H1 (cell line): ENCODE data around the gene TP73. TPM values are rescaled to one million over a fixed set of nuclear protein-coding genes. Genes with fewer than 3 reads are reported as not detected.

Experiments used
- CTCF ChIA-PET: fragments of 300-600 bp; sonication (Branson Sonifier 250); formaldehyde crosslinking; loops from one replicate; lab custom pipeline; 2021; ENCODE audit not compliant: partially characterized antibody; lab: Charles Lee
- POLR2A ChIA-PET: fragments of 300-600 bp; sonication (Branson Sonifier 250); formaldehyde crosslinking; loops from one replicate; lab custom pipeline; 2021; ENCODE audit warnings: inconsistent platforms; ENCODE audit not compliant: partially characterized antibody; lab: Charles Lee
- DNase-seq, 2 experiments: peaks; one replicate each; pipeline versions ENCODE4 v3.0.0 to v3.0.0-alpha.2; 2010 to 2022; ENCODE audit warnings: low spot score in 2 of 2, low read depth in 1 of 2, mixed read lengths in 1 of 2
- FAIRE-seq: peaks from 2 replicates; lab custom pipeline; 2011; peaks lifted over from hg19 to GRCh38; lab: Jason Lieb, UNC
- H2AFZ ChIP-seq: 2 replicates; pipeline ENCODE4 v1.8.1; 2012; ENCODE audit warnings: low read length, inconsistent platforms
- H2AK5ac ChIP-seq: 2 replicates; pipeline ENCODE4 v1.6.1; 2013; ENCODE audit warnings: low read depth, low read length
- H2BK120ac ChIP-seq: replicated peaks from 2 replicates; pipeline ENCODE3; 2013; ENCODE audit warnings: low read depth, low read length, inconsistent platforms
- H2BK12ac ChIP-seq: 2 replicates; pipeline ENCODE4 v1.6.1; 2013; ENCODE audit warnings: low read depth, low read length
- H2BK15ac ChIP-seq: 2 replicates; pipeline ENCODE4 v1.6.1; 2013; ENCODE audit warnings: low read length
- H2BK20ac ChIP-seq: 2 replicates; pipeline ENCODE4 v1.6.1; 2013; ENCODE audit warnings: low read length
- H2BK5ac ChIP-seq: 2 replicates; pipeline ENCODE4 v1.6.1; 2013; ENCODE audit warnings: low read depth, low read length
- H3K14ac ChIP-seq: 2 replicates; pipeline ENCODE4 v1.6.1; 2013; ENCODE audit warnings: inconsistent platforms; ENCODE audit not compliant: insufficient read length
- H3K18ac ChIP-seq: 2 replicates; pipeline ENCODE4 v1.6.1; 2013; ENCODE audit warnings: low read length; ENCODE audit errors: extremely low read depth
- H3K23ac ChIP-seq: 2 replicates; pipeline ENCODE4 v1.6.1; 2013; ENCODE audit warnings: inconsistent platforms; ENCODE audit not compliant: insufficient read length
- H3K23me2 ChIP-seq: 2 replicates; pipeline ENCODE4 v1.6.1; 2013; ENCODE audit warnings: low read depth, low read length
- H3K27ac ChIP-seq: 2 replicates; pipeline ENCODE4 v1.6.1; 2011; ENCODE audit warnings: low read depth, low read length, inconsistent platforms
- H3K27me3 ChIP-seq, 4 experiments: replicated peaks in 1 of 4; 1 replicate in 1 of 4; 2 replicates in 3 of 4; pipeline versions ENCODE4 v1.6.1 to v1.8.1; 2011 to 2013; ENCODE audit warnings: low read length in 3 of 4, mild to moderate bottlenecking in 3 of 4, inconsistent platforms in 2 of 4, mixed read lengths in 2 of 4, moderate library complexity in 1 of 4; ENCODE audit not compliant: control insufficient read depth in 3 of 4, insufficient read depth in 3 of 4; ENCODE audit errors: extremely low read depth in 1 of 4
- H3K36me3 ChIP-seq, 4 experiments: 2 replicates each; pipeline versions ENCODE4 v1.6.1 to v1.8.1; 2011 to 2013; ENCODE audit warnings: mild to moderate bottlenecking in 4 of 4, low read length in 3 of 4, moderate library complexity in 2 of 4, control low read depth in 1 of 4, inconsistent platforms in 1 of 4; ENCODE audit not compliant: insufficient read depth in 4 of 4, control insufficient read depth in 2 of 4
- H3K4ac ChIP-seq: replicated peaks from 2 replicates; pipeline ENCODE3; 2013; ENCODE audit warnings: low read length, low read depth, mixed read lengths, inconsistent platforms; ENCODE audit not compliant: insufficient read length
- H3K4me1 ChIP-seq, 4 experiments: replicated peaks in 1 of 4; 1 replicate in 1 of 4; 2 replicates in 3 of 4; pipeline versions ENCODE4 v1.6.1 to v1.8.1; 2011 to 2013; ENCODE audit warnings: low read length in 3 of 4, inconsistent platforms in 2 of 4, mixed read lengths in 1 of 4; ENCODE audit not compliant: insufficient read depth in 4 of 4, control insufficient read depth in 3 of 4
- H3K4me2 ChIP-seq, 2 experiments: 2 replicates each; pipeline versions ENCODE4 v1.6.1 to v1.8.1; 2011 to 2013; ENCODE audit warnings: low read depth in 2 of 2, low read length in 2 of 2, control low read depth in 1 of 2, inconsistent platforms in 1 of 2, mild to moderate bottlenecking in 1 of 2; ENCODE audit not compliant: insufficient read depth in 1 of 2
- H3K4me3 ChIP-seq, 4 experiments: fragments of 200-600, 300-600 bp in 1 of 4; sonication (generic), shearing (Covaris generic), sonication (Bioruptor Twin) in 1 of 4; 2 replicates each; pipeline versions ENCODE4 v1.5.1 to v1.8.1; 2011 to 2016; ENCODE audit warnings: low read length in 4 of 4, low read depth in 3 of 4, control low read depth in 2 of 4, inconsistent platforms in 2 of 4, mild to moderate bottlenecking in 2 of 4, mixed read lengths in 1 of 4, moderate library complexity in 1 of 4; ENCODE audit not compliant: insufficient read depth in 2 of 4; ENCODE audit errors: extremely low read depth in 1 of 4
- H3K56ac ChIP-seq: replicated peaks from 2 replicates; pipeline ENCODE3; 2013; ENCODE audit warnings: low read depth, mild to moderate bottlenecking, mixed read lengths, low read length, inconsistent platforms; ENCODE audit not compliant: insufficient read length
- H3K79me1 ChIP-seq: 2 replicates; pipeline ENCODE4 v1.6.1; 2013; ENCODE audit warnings: low read depth, low read length, control low read depth
- H3K79me2 ChIP-seq, 2 experiments: 2 replicates each; pipeline versions ENCODE4 v1.6.1 to v1.8.1; 2012 to 2013; ENCODE audit warnings: low read length in 2 of 2, mild to moderate bottlenecking in 2 of 2, inconsistent platforms in 1 of 2; ENCODE audit not compliant: insufficient read depth in 2 of 2, control insufficient read depth in 1 of 2
- H3K9ac ChIP-seq, 4 experiments: replicated peaks in 1 of 4; 1 replicate in 1 of 4; 2 replicates in 3 of 4; pipeline versions ENCODE4 v1.6.1 to v1.8.1; 2011 to 2013; ENCODE audit warnings: low read depth in 3 of 4, low read length in 3 of 4, control low read depth in 2 of 4, mild to moderate bottlenecking in 2 of 4, moderate library complexity in 2 of 4, inconsistent platforms in 1 of 4; ENCODE audit errors: extremely low read depth in 1 of 4
- H3K9me3 ChIP-seq, 2 experiments: 2 replicates each; pipeline versions ENCODE4 v1.6.1 to v1.8.1; 2012 to 2013; ENCODE audit warnings: mild to moderate bottlenecking in 2 of 2, moderate library complexity in 2 of 2, control low read depth in 1 of 2, inconsistent platforms in 1 of 2, low read depth in 1 of 2, low read length in 1 of 2, mixed read lengths in 1 of 2; ENCODE audit not compliant: insufficient read depth in 2 of 2
- H4K20me1 ChIP-seq, 2 experiments: replicated peaks in 1 of 2; 2 replicates each; pipeline versions ENCODE3 to v1.8.1; 2011 to 2013; ENCODE audit warnings: inconsistent platforms in 2 of 2, low read length in 2 of 2, mild to moderate bottlenecking in 1 of 2; ENCODE audit not compliant: insufficient read depth in 2 of 2, control insufficient read depth in 1 of 2
- H4K5ac ChIP-seq: 2 replicates; pipeline ENCODE4 v1.6.1; 2013; ENCODE audit warnings: low read length, low read depth, mixed read lengths, inconsistent platforms; ENCODE audit not compliant: insufficient read length
- H4K8ac ChIP-seq: 2 replicates; pipeline ENCODE4 v1.8.0; 2013; ENCODE audit warnings: mild to moderate bottlenecking, moderate library complexity, low read length, inconsistent platforms; ENCODE audit not compliant: insufficient read depth; ENCODE audit errors: extremely low read depth
- H4K91ac ChIP-seq: replicated peaks from 2 replicates; pipeline ENCODE3; 2013; ENCODE audit warnings: low read length, mixed read lengths, inconsistent platforms; ENCODE audit not compliant: insufficient read length
- ASH2L ChIP-seq: fragments of 200-600, 300-600 bp; sonication (generic); IDR thresholded peaks from one replicate; pipeline ENCODE4 v1.7.1; 2017; ENCODE audit warnings: low read length
- CTBP2 ChIP-seq: IDR thresholded peaks from 2 replicates; pipeline ENCODE4 v1.7.0; 2011; ENCODE audit warnings: borderline replicate concordance, mild to moderate bottlenecking, moderate library complexity, mixed read lengths, low read length; ENCODE audit not compliant: insufficient read depth, insufficient read length
- GABPA ChIP-seq: IDR thresholded peaks from 2 replicates; pipeline ENCODE4 v1.6.1; 2011; ENCODE audit warnings: mild to moderate bottlenecking, low read length, moderate library complexity, borderline replicate concordance; ENCODE audit not compliant: insufficient read depth
- GTF2F1 ChIP-seq: IDR thresholded peaks from 2 replicates; pipeline ENCODE4 v1.6.1; 2012; ENCODE audit warnings: low read depth, low read length, improper control_type of control experiment, borderline replicate concordance
- KDM1A ChIP-seq: fragments of 200-600, 300-600 bp; sonication (generic); IDR thresholded peaks from 2 replicates; pipeline ENCODE4 v1.7.1; 2016; ENCODE audit warnings: mild to moderate bottlenecking, low read length, borderline replicate concordance
- MAX ChIP-seq: IDR thresholded peaks from 2 replicates; pipeline ENCODE4 v1.6.1; 2012; ENCODE audit warnings: inconsistent platforms
- POU5F1 ChIP-seq: IDR thresholded peaks from 2 replicates; pipeline ENCODE4 v1.6.1; 2011; ENCODE audit warnings: low read depth, mild to moderate bottlenecking, low read length, moderate library complexity
- SIRT6 ChIP-seq: IDR thresholded peaks from one replicate; pipeline ENCODE4 v1.7.1; 2012; ENCODE audit warnings: low read length, inconsistent platforms
- SIX5 ChIP-seq: IDR thresholded peaks from 2 replicates; pipeline ENCODE4 v1.6.1; 2011; ENCODE audit warnings: mild to moderate bottlenecking, low read depth, low read length
- TBP ChIP-seq: IDR thresholded peaks from 2 replicates; pipeline ENCODE4 v1.6.1; 2011; ENCODE audit warnings: low read depth, low read length, improper control_type of control experiment
- WGBS, 2 experiments: shearing (Covaris generic) in 1 of 2; methylation state at CpG; one replicate each; pipeline versions ENCODE4 v1.1.6 to v1.1.7; 2013 to 2015; ENCODE audit warnings: low lambda C conversion rate in 2 of 2, mixed read lengths in 2 of 2, inconsistent platforms in 1 of 2, low coverage in 1 of 2, missing lambda C conversion rate in 1 of 2; ENCODE audit not compliant: insufficient replicate concordance in 2 of 2, insufficient coverage in 1 of 2, insufficient read length in 1 of 2; ENCODE audit errors: extremely low coverage in 1 of 2, missing lambda C conversion rate in 1 of 2; 5-methylcytosine and 5-hydroxymethylcytosine counted together
- polyA plus RNA-seq, 7 experiments: library from polyadenylated mRNA; depleted of rRNA in 3 of 7; stranded (reverse) in 5 of 7; unstranded in 2 of 7; fragments of >200 nt in 5 of 7; fragments of 200-250 nt in 2 of 7; gene quantifications; 1 replicate in 5 of 7; 2 replicates in 1 of 7; 4 replicates in 1 of 7; pipeline versions ENCODE4 v1.2.1 to v1.2.3, GENCODE V29; 2011 to 2013; ENCODE audit warnings: missing spikeins in 2 of 7, mixed read lengths in 2 of 7
- total RNA-seq: library from RNA; stranded (reverse); fragmentation: NEBNext Ultra II Directional; extraction: Animal tissue kit (Norgen Biotek cat#: 25700); gene quantifications from 2 replicates; pipeline ENCODE4 v1.2.1, GENCODE V29; 2021
- TF ChIP-seq, protein P1 (sequence below), 3 experiments: IDR thresholded peaks; 1 replicate in 2 of 3; 2 replicates in 1 of 3; pipeline versions ENCODE4 v1.5.1 to v1.6.1; 2011; ENCODE audit warnings: low read length in 3 of 3, mild to moderate bottlenecking in 3 of 3, inconsistent platforms in 2 of 3, low read depth in 1 of 3, moderate library complexity in 1 of 3; ENCODE audit not compliant: insufficient read depth in 1 of 3; ENCODE audit errors: control extremely low read depth in 1 of 3

The TP73 gene
- total and polyA plus RNA-seq, 2 of the 8 experiments (the other 6 are each of a cell fraction or from before 2014, with no cell fraction given) = 2.6 to 3.1 TPM

- H3K4ac ChIP-seq = no peak overlapping the region
- no peaks in the 10 kb centered on the region for H3K23me2 ChIP-seq
- H4K20me1 ChIP-seq = peaks cover 0 to 7% of the 10 kb centered on the region in 2 experiments
- DNase-seq (no peak), FAIRE-seq (no peak)
- H4K8ac ChIP-seq = no peak overlapping the region
- no peak overlapping the region for H2BK120ac ChIP-seq
- H2BK5ac ChIP-seq = no peak overlapping the region
- H4K5ac ChIP-seq = no peak overlapping the region
- no peaks in the 10 kb centered on the region for H3K79me1 ChIP-seq
- WGBS, 2 experiments = 73% methylated on average over 9 of the region's 18 CpGs; no CpG with 5 or more reads in 1 of the 2 experiments
- no peak overlapping the region for H2BK20ac ChIP-seq
- no peak overlapping the region for H2BK12ac ChIP-seq
- H3K27ac ChIP-seq = no peak overlapping the region
- no peak overlapping the region for H3K14ac ChIP-seq
- no peaks in the 10 kb centered on the region for H3K79me2 ChIP-seq
- H3K4me2 ChIP-seq = no peak overlapping the region
- no peak overlapping the region for H3K4me3 ChIP-seq
- H2BK15ac ChIP-seq = no peak overlapping the region
- no peaks in the 10 kb centered on the region; a peak in 1 of 4 replicates for H3K9me3 ChIP-seq
- no peak overlapping the region for H3K18ac ChIP-seq
- no peaks in the 10 kb centered on the region for H3K36me3 ChIP-seq
- H3K56ac ChIP-seq = no peak overlapping the region
- no peak overlapping the region for H4K91ac ChIP-seq
- no peak overlapping the region for H2AK5ac ChIP-seq
- H3K27me3 ChIP-seq = peaks cover 0 to 5% (median 2%) of the 10 kb centered on the region in 4 experiments; a peak in 2 of 7 replicates
- peaks cover 0 to 3% (median 1%) of the 10 kb centered on the region in 4 experiments; a peak in 2 of 7 replicates for H3K4me1 ChIP-seq
- H3K23ac ChIP-seq = no peak overlapping the region
- H2AFZ ChIP-seq = no peak overlapping the region
- H3K9ac ChIP-seq = no peak overlapping the region
- ChIA-PET CTCF (interaction anchor here (0.8 to 1.7 kb wide), 8 partner anchors 8 to 46 kb away, joined by 3 to 10 read pairs (median 4); no protein-coding TSS in a partner anchor), POLR2A (interaction anchor here (0.9 to 1.3 kb wide), 2 partner anchors 22 to 59 kb away, joined by 3 to 4 read pairs; no protein-coding TSS in a partner anchor)
- TF ChIP-seq CTBP2 = no peak
- no peak for TF ChIP-seq TBP
- no peak for TF ChIP-seq SIX5
- no peak for TF ChIP-seq ASH2L
- TF ChIP-seq MAX = no peak
- no peak for TF ChIP-seq SIRT6
- TF ChIP-seq, protein P1, sequence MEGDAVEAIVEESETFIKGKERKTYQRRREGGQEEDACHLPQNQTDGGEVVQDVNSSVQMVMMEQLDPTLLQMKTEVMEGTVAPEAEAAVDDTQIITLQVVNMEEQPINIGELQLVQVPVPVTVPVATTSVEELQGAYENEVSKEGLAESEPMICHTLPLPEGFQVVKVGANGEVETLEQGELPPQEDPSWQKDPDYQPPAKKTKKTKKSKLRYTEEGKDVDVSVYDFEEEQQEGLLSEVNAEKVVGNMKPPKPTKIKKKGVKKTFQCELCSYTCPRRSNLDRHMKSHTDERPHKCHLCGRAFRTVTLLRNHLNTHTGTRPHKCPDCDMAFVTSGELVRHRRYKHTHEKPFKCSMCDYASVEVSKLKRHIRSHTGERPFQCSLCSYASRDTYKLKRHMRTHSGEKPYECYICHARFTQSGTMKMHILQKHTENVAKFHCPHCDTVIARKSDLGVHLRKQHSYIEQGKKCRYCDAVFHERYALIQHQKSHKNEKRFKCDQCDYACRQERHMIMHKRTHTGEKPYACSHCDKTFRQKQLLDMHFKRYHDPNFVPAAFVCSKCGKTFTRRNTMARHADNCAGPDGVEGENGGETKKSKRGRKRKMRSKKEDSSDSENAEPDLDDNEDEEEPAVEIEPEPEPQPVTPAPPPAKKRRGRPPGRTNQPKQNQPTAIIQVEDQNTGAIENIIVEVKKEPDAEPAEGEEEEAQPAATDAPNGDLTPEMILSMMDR (IDR thresholded peaks at IDR 0.05; ENCODE audit: control extremely low read depth in 1 of 3, insufficient read depth in 1 of 3, low read depth in 1 of 3, low read length in 3 of 3) = no peak
- no peak for TF ChIP-seq KDM1A
- no peak for TF ChIP-seq GABPA
- no peak for TF ChIP-seq POU5F1
- no peak for TF ChIP-seq GTF2F1
Observed at GRCh38 chr1:3699596-3699995, 47.3 kb downstream of the TP73 start.
